GM03348 (cell line): ENCODE data around the gene PTPRN2.

ENCODE experiments used
- DNase-seq: peaks from one replicate; pipeline ENCODE4 v3.0.0; 2012; ENCODE audit warnings: low spot score

Gene PTPRN2

DNA sequence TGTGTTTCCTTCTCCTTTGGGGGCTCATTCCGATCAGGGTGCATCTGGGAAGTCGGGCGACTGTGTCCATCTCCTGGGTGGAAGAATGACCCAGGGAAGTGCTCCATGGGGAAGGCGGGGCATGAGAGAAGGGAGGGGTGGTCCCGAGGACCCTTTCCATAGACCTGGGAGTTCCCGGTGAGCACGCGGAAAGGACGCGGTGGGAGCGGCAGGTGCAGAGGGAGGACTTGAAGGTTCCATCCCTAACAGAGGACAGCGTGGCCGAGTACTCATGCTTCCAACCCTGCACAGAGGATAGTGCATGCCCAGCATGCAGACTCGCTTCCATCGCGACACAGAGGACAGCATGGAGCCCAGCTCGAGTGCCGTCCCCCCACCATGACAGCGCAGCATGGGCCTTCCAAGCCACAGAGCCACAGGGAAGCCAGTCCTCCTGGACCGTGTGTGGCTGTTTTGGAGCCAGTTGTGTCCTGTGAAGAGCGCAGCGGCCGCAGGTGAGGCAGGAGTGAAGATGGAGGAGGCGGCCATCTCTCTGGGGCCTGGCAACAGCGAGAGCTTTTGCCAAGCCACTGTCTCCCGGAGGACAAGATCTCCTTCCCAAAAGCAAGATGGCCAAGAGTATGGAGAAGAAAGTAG is 969.4 kb downstream of the PTPRN2 start:
- DNase-seq, result no peak

DNA sequence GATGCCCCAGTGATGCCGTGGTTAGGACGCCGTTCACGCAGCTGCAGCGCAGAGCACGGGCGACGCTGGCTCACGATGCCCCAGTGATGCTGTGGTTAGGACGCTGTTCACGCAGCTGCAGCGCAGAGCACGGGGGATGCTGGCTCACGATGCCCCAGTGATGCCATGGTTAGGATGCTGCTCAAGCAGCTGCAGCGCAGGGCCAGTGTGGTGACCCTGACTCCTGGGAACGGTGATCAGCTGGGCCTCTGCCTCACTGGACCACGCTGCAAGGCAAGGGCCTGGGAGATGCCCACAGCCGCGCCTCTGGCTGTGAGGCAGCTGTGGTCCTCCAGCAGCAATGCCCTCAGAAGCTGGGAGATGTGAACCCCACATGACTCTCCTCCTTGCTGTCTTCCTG is 970.2 kb downstream of the PTPRN2 start:
- DNase-seq, result no peak

DNA sequence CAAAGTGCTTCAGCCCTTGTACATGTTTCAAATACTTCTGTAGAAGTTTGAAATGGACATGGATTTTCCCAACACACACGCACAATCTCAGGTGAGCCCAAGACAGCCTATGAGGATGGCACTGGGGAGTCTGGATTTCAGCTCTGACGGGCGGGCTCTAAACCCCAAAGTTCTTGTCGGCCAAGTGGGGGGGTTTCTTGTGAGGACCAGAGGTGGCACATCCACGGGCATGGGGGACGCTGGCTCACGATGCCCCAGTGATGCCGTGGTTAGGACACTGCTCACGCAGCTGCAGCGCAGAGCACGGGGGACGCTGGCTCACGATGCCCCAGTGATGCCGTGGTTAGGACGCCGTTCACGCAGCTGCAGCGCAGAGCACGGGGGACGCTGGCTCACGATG is 970.7 kb downstream of the PTPRN2 start:
- DNase-seq, result no peak

DNA sequence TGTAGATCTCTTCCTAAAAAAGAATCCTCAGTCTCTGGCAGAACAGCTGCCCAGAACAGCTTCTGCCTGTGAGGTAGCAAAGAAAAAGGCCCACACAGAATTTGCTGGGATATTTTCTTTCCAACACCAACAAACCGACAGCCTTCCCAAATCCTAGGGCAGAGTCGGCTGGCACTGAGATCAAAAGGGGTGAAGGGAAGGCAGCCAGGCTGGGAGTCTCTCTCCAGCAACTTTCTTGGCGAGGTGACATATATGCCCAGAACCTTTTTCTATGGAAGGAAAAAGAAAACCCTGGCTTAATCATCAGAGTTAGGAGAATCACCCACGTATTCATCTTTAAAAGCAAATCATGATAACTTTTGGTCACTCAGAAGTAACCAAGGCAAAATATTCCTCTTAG is 971.2 kb downstream of the PTPRN2 start:
- DNase-seq, result no peak

DNA sequence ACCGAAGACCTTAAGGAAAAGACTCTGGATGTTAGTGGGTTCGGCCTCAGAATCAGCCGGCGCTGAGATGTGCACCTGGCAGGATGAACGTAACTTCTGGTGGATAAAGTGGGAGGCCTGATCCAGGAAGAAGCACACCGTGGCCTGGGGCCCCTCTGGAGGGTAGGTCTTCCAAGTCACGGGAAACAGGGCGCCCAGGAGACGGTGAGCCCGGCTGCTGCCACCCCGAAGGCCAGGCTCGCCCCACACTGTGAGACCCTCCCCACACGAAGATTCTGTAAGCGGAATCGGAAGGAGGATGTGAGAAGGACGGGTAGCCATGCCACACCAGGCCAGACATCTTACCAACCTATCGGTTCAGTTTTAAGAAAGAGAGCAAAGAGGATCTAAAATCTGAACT is 971.8 kb downstream of the PTPRN2 start:
- no peak for DNase-seq

DNA sequence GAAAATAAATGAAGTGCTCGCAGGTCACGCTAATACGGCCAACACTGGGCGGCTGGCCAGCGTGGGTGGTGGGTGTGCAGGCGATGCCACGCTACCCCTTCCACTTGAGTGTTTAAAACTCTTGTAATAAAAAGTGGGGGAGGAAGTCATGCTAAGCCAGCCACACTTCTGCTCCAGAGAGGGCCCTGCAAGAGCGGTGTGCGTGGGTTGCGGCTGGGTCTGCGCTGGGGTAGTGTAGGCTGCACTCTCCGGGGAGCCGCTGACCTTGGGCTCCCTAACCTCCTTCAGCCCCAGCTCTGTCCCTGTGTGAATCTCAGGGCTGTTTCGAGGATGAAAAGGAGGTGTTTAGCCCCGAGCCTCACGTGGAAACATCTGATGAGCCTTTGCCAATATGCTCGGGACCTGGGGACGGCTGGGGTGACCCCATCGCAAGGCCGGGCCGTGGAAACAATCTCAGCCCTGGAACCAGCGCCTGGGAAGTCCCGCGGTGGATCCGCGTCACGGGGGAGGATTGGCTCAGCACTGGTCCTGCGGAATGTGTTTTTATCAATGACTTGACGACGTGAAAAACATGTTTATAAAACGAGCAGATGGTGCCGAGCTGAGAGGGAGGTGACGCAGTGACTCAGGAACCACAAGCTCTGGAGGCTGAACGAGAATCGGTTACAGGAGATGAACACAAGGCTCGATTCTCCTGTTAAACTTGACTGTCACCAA is 972.4 kb downstream of the PTPRN2 start:
- no peak for DNase-seq

DNA sequence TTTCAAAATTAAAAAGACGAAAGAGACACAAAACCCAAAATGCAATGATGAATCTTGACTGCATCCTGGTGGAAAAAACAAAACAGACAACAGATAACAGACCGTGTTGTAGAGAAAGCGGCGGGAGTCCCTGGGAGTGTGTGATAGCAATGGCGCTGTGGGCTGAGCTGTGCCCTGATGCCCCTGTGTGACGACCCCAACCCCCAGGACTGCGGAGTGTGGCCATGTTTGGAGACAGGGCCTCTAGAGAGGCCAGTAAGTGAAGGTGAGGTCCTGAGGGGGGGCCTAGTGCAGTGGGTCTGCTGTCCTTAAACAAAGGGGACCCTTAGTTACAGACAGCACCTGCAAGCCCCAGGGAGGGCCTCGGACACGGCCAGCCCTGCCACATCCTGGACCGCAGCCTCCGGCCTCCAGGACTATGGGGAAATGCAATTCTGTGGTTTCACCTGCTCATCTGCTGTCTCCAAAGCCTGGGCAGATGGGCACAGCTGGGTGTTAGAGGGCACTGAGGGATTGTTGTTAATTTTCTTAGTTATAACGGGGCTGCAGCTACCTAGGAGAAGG is 973.1 kb downstream of the PTPRN2 start:
- no peak for DNase-seq

DNA sequence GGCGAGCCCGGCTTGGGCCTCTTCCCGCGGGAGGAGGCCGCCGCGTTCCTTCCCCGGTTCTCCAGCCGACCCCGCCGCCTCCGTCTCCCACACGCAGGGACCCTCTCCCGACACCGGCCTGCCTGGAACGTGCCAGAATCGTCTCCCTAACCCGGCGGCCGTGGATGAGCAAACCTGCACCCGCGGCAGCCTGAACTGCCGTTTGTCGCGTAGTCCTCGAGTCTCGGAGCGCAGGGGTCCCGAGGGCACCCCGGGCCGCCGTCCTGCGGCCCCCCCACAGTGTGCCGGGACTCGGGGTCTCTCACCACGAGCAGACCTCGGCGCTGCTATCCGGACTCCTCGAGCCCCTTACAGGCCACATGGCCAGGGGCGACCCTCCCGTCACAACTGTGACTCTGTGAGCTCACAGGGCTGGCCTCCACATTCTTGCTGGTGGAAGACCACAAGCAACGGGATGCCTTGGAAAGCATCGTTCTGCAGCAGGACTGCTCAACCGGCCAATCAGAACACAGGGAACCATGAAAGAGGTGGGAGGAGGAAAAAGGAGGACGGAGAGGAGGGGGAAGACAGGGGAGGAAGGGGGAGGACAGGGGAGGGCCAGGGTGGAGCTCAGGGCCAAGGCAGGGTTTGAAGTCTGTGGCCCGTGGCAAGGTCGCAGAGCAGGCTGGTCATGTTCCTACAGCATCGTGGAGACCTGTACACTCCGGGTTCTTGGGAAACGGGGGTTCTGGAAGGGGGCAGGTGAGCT is 973.9 kb downstream of the PTPRN2 start:
- no peak for DNase-seq

DNA sequence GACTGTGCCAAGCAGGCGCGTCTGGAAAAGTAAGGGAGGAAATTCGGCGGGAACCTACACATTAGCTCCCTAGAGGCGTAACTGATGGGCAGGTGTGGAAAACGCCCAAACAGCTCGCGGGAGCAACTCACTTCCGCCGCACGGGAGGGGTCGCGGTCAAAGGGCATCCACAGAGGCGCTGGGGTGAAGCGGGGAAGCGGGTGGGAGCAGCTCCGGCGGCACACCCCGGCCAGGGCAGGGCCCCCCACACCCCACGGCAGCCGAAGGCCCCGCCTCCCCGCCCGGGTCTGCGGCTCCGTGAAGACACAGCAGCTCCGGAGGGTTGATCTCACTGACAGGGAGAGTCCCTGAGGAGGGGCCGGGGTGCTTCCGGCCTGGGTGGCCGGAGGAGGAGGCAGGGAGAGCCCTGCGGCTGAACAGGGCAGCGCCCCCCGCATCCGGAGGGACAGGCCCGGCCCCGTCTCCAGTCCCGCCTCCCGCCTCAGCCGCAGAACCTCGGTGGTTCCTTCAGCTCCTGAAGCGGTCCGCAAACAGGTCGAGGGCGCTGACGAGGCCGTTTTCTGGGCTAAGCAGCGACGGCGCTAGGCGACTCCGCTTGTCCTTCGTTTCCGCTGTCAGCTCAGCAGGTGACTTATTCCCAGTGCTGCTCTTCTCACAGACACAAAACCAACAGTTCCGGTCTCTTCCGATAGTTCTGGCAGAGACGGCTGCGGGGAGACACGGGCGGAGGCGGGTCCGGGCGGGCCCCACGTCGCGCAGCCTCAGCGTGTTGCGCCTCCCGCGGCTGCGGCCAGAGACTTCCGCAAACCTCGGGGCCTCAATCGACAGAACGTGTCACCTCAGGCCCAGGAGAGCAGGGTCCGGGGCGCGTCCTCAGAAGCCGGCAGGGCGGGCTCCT is 974.7 kb downstream of the PTPRN2 start:
- no peak for DNase-seq

DNA sequence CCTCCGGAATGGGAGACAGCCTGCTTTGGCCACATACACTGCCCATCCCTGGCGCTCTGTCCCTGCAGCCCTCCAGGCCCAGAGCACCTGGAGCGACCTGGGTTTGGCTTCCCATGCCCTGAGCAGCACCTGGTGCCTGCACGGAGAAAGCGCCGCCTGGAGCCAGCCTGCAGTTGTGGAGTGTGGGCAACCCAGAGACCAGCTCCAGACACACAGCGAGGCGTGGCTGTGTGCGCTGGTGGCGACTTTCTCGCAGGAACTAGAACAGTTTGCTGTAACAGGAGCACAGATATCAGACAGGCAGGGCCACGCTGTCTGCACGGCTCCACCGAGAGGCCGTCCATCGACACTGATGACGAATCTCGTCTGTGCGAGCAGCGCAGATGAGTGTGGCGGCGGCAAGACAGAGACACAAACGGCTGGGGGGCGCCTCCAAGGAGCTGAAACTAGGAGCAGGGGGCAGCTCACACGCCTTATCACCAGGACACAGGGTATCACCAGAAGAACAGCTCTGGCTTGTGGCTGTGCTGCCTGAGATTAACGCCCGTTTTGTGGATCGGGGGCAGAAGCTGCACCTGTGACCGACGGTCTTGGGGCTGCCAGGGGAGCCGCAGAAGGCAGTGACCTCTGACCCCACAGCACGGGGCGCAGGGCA is 975.5 kb downstream of the PTPRN2 start:
- DNase-seq, result no peak

DNA sequence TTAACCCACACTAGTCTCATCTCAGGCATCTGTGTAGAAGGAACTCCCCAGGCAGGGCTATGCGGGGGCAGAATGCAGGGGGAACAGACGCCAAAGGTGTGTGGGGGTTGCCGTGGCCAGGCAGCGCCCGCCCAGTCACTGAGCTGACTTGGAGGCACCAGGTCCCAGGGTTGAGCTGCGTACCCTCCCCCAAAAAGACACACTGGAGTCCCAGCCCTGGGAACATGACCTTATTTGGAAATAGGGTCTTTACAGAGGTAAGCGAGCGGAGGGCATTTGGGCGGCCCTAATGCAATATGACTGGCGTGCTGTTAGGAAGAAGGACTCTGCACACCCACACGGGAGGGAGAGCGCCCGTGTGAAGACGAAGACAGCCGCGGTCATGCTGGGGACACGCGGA is 976.3 kb downstream of the PTPRN2 start:
- DNase-seq, result no peak

DNA sequence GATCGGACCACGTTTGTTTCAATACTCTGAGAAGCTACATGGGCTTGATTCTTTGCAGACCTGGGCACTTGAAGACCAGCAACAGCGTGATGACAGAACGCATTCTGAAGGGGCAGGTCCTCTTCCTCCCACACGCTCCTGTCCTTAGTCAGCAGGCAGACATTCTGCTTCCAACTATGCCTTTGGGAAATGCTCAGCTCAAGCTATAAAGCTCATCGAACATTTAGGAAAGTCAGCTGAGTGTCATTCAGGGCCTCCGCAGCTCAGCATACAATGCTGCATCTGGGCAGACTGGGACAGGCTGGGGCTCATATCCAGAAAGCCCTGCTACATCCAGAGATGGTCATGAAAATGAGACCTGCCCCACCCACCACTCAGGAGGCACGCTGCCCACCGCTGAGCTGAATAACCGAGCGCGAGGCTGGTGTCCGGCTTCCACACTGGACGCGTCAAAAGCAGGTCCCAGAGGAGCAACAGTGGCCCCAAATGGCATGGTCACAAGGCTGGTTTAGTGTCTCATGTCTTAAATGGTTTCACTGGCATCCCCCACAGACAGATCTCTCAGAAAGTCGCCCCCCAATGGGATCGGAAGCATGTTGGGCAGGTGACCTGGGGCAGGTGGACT is 976.8 kb downstream of the PTPRN2 start:
- no peak for DNase-seq

DNA sequence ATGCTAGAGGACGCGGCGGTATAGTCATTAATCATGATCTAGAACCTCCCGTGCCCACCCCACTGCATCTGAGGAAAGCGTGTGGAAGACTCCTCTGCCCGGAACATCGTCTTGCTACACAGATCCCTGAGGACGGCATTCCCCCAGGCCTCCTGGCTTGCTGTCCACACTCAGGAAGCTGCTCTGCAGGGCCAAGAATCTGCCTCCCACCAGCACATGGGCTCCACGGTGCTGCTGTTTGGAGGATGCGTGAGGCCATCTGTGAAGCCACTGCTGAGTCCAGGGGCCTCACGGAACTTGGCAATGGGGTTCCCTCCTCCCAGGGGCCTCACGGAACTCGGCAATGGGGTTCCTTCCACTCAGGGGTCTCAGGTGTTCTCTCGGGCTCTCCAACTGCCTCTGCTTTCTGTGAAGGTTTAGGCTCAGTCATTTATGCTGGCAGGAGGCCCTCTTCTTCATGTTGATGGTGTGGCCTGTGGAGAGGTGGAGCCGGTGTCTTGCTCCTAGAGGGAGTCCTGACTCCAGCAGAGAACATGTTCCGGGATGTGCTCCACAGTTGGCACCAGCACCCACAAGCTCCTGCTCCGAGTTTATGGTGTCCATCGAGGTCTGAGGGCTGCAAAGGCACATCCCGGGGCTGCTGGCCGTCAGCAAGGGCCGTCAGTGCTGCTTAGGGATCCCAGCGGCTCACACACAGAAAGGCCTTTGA is 977.5 kb downstream of the PTPRN2 start:
- no peak for DNase-seq

DNA sequence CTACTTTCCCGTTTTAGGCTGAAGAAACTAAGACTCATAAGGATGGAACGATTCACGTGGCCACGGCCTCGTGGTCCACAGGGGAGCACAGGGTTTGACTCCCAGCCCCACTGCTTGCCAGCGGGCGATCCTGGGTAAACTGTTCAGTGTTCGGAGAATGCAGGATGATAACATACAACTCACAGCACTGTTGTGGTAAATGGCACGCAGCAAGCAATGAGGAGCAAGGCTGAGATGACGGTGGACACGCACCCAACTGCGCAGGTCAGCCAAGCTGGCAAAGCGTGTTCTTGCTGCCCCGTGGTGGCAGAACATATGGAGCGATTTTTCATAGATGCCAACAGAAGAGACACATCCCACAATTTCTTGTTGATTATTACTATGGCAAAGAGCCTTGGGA is 978.1 kb downstream of the PTPRN2 start:
- DNase-seq, result no peak

DNA sequence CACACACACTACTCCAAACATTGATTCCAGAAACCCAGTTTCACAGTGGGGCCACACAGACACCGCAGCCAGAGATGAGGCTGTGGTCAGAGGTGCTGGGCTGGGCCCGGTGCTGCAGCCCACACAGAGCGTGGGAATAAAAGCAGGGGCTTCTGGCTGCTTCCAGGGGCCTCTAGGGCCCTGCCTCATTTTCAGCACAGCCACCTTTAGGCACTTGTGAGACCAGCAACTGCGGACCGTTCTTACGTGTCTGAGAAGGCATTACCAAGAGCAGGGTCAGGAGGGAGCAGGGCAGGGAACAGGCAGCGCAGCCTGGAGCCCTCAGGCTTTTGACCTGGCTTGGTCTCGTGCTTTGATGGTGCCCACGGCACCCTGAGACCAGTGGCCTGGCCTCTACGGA is 980.4 kb downstream of the PTPRN2 start:
- no peak for DNase-seq

DNA sequence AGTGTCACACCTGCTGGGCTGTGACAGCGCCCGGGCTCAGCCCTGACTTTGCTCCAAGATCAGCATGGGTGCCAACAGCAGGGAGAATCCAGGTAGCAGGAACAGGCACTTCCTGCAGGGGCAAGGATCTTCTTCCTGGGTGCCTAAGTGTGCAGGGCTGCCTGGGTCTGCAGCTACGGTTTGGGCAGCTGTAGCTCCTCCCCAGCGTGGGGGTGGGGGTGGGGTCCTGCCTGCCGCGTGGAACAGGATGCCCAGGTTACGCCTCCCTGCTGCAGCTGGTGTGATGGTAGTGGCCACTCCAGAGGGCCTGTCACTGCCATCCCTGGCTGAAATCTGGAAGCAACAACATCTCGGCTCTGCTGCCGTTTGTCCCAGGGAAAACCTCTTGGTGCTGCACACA is 981.5 kb downstream of the PTPRN2 start:
- no peak for DNase-seq

DNA sequence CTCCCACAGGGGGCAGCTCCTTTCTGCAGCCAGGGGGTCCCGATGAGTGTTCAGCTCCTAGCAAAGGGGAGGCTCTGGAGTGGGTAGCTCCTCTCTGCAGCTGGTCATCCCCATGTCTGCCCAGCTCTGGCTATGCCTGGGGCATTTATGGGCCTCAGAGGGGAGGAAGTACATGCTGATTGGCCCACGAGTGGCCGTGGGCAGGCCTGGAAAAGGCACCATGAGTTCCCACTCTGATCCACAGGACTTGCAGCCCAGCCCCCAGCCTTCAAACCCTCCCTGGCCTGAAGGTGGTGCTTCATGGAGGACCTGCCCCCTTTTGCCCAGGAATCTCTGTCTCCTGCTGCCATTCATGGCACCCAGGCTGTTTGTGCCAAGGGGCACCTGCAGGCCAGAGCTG is 982.0 kb downstream of the PTPRN2 start:
- no peak for DNase-seq

DNA sequence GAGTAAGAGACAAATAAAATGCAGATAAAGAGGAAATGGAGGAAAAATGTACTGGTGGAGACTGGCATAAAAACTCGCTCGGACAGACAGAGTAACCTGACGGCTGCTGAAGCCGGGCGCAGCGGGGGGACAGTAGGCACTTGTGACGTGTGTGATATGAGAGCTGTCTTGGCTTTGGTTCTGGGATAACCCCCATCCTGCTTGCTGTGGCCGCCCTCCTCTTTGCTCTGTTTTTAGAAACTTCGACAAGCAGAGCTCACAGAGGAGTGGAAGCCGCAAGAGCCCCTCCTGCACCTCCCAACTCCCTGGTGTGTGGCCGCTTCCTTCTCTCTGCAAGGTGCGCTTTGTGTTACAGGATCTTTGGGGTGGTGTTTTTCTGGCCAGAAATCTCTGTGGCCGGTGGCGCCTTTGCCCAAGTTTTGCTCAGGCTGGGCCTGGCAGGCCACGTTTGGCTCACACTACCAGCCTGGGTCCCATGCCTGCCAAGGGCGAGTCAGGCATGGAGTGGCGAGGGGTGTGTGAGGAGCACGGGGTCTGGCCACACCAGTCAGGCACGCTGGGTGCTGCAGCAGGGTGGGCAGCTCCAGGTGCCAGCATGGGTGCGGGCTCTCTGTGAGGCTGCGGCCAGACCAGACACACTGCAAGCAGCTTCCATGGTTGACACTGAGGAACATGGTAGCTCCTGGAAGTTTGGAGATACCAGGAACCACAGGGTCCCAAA is 982.8 kb downstream of the PTPRN2 start:
- DNase-seq, result no peak

DNA sequence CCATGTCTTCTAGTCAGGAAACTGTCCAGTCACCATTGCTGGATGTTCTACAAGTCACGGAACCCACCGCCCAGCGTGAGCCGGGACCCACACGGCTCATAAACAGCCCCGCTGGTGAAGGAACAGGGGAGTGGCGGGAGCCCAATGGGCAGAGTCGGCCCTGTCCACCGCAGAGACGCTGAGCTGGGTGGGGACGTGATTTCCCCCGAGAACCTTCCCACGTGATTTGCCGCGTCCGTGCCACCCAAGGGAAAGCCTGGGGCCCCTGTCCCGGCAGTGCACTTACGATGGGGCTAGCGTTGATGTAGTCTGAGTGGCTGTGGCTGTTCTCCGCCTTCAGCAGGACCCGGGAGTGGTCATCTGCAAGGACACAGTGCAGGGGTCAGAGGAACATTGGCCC is 983.9 kb downstream of the PTPRN2 start:
- no peak for DNase-seq

DNA sequence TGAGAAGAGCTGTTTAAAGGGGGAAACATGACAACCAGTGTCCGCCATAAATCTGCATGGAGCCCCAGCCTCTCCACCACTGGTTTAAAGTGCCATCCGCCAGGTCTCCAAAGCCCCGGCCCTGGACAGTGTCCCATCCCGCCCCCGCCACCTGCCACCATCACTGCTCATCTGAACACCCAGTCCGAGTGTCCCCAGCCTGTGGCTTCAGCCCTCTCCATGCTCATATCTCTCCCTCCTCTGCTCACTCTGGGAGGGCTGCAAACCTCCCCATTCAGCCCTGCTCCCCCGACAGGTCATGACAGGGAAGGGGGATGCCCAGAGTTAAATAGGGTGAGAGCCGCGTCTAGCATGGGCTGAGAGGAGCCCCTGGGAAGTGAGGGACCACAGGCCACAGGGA is 984.6 kb downstream of the PTPRN2 start:
- DNase-seq, result no peak
